Loucy (cell line): ENCODE results near the gene SEC14L1.

Experiments used
- EZH2phosphoT487 ChIP-seq: fragments of 200-600 bp; IDR thresholded peaks from 2 replicates; pipeline ENCODE4 v1.6.1; 2018; ENCODE audit warnings: antibody characterized with exemption, mild to moderate bottlenecking, moderate library complexity, borderline replicate concordance
- TF ChIP-seq, protein P1 (sequence below): fragments of 200-600 bp; sonication (generic); conservative IDR thresholded peaks from 2 replicates; pipeline ENCODE4 v1.5.1; 2014; ENCODE audit warnings: mild to moderate bottlenecking, antibody characterized with exemption, low read length

- TF ChIP-seq, protein P1, sequence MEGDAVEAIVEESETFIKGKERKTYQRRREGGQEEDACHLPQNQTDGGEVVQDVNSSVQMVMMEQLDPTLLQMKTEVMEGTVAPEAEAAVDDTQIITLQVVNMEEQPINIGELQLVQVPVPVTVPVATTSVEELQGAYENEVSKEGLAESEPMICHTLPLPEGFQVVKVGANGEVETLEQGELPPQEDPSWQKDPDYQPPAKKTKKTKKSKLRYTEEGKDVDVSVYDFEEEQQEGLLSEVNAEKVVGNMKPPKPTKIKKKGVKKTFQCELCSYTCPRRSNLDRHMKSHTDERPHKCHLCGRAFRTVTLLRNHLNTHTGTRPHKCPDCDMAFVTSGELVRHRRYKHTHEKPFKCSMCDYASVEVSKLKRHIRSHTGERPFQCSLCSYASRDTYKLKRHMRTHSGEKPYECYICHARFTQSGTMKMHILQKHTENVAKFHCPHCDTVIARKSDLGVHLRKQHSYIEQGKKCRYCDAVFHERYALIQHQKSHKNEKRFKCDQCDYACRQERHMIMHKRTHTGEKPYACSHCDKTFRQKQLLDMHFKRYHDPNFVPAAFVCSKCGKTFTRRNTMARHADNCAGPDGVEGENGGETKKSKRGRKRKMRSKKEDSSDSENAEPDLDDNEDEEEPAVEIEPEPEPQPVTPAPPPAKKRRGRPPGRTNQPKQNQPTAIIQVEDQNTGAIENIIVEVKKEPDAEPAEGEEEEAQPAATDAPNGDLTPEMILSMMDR, result no peak
- no peak for TF ChIP-seq EZH2phosphoT487
Observed at GRCh38 chr17:77178563-77178962, 37.8 kb downstream of the SEC14L1 start.
